Hepatocyte (in vitro differentiated cells): ENCODE results near the gene RASEF.

Experiments
- CTCF ChIP-seq: fragments of 200-600 bp; sonication (generic); IDR thresholded peaks from 2 replicates; pipeline ENCODE4 v1.5.1; 2016; ENCODE audit warnings: antibody characterized with exemption, mild to moderate bottlenecking; ENCODE audit not compliant: poor library complexity
- EZH2phosphoT487 ChIP-seq: fragments of 200-600 bp; sonication (generic); IDR thresholded peaks from one replicate; pipeline ENCODE4 v1.6.1; 2018; ENCODE audit warnings: antibody characterized with exemption, mild to moderate bottlenecking, low read depth, moderate library complexity; ENCODE audit not compliant: unreplicated experiment, severe bottlenecking

- no peak for TF ChIP-seq CTCF
- TF ChIP-seq EZH2phosphoT487, result no peak
Measured at GRCh38 chr9:83034026-83034425, 28.9 kb downstream of the RASEF start.
